ENCODE measurements around the gene SIK2.

Gene SIK2

GRCh38 chr11:111607751-111608150 lies 5.5 kb downstream of the SIK2 start:
- DNase-seq (ENCODE audit: low spot score in 2 of 2) (no peak), ATAC-seq (replicated peaks; ENCODE audit: extremely low read depth, poor library complexity, severe bottlenecking) (no peak)
- peaks cover 12% of the 10 kb centered on the region for H3K36me3 Mint-ChIP-seq (ENCODE audit: insufficient read depth)
- H3K27me3 Mint-ChIP-seq = no peaks in the 10 kb centered on the region
- H3K4me1 Mint-ChIP-seq = peaks cover 21% of the 10 kb centered on the region
- H3K9me3 Mint-ChIP-seq = no peaks in the 10 kb centered on the region
- H3K27ac Mint-ChIP-seq (ENCODE audit: low read depth) = no peak overlapping the region
- H3K4me3 Mint-ChIP-seq = no peak overlapping the region

GRCh38 chr11:111612224-111612623 lies 10.0 kb downstream of the SIK2 start:
- Mint-ChIP-seq H3K9me3 (no peaks in the 10 kb centered on the region), H3K27me3 (no peaks in the 10 kb centered on the region), H3K4me1 (no peaks in the 10 kb centered on the region), H3K27ac (ENCODE audit: low read depth) (no peak overlapping the region), H3K4me3 (no peak overlapping the region), H3K36me3 (ENCODE audit: insufficient read depth) (peaks cover 6% of the 10 kb centered on the region)
- ATAC-seq (replicated peaks; ENCODE audit: extremely low read depth, poor library complexity, severe bottlenecking) (no peak), DNase-seq (ENCODE audit: low spot score in 2 of 2) (no peak)

GRCh38 chr11:111617286-111617685 lies 15.0 kb downstream of the SIK2 start:
- Mint-ChIP-seq H3K27me3 (no peaks in the 10 kb centered on the region), H3K27ac (ENCODE audit: low read depth) (no peak overlapping the region), H3K9me3 (no peaks in the 10 kb centered on the region)

GRCh38 chr11:111620518-111620917 lies 18.3 kb downstream of the SIK2 start:
- Mint-ChIP-seq H3K36me3 (ENCODE audit: insufficient read depth) (peaks cover 15% of the 10 kb centered on the region), H3K4me3 (no peak overlapping the region), H3K4me1 (peaks cover 9% of the 10 kb centered on the region), H3K27me3 (no peaks in the 10 kb centered on the region), H3K9me3 (no peaks in the 10 kb centered on the region), H3K27ac (ENCODE audit: low read depth) (no peak overlapping the region)
- ATAC-seq (replicated peaks; ENCODE audit: extremely low read depth, poor library complexity, severe bottlenecking) (no peak), DNase-seq (ENCODE audit: low spot score in 2 of 2) (no peak)

More at GRCh38 chr11:111617286-111617685, 15.0 kb downstream of the SIK2 start:
- ATAC-seq (replicated peaks; ENCODE audit: extremely low read depth, poor library complexity, severe bottlenecking) = no peak
- Mint-ChIP-seq H3K4me3 (no peak overlapping the region), H3K36me3 (ENCODE audit: insufficient read depth) (peaks cover 9% of the 10 kb centered on the region), H3K4me1 (no peaks in the 10 kb centered on the region)
- DNase-seq (ENCODE audit: low spot score in 2 of 2) = no peak

- H3K27ac Mint-ChIP-seq (ENCODE audit: low read depth) = no peak overlapping the region
- peaks cover 5% of the 10 kb centered on the region for H3K36me3 Mint-ChIP-seq (ENCODE audit: insufficient read depth)
Measured at GRCh38 chr11:111623527-111624030, 21.3 kb downstream of the SIK2 start.

GRCh38 chr11:111624608-111625007 lies 22.4 kb downstream of the SIK2 start:
- Mint-ChIP-seq H3K36me3 (ENCODE audit: insufficient read depth) (peaks cover 5% of the 10 kb centered on the region), H3K27ac (ENCODE audit: low read depth) (no peak overlapping the region), H3K27me3 (no peaks in the 10 kb centered on the region), H3K9me3 (no peaks in the 10 kb centered on the region), H3K4me1 (peaks cover 11% of the 10 kb centered on the region), H3K4me3 (no peak overlapping the region)
- no peak for DNase-seq (ENCODE audit: low spot score in 2 of 2)
- no peak for ATAC-seq (replicated peaks; ENCODE audit: extremely low read depth, poor library complexity, severe bottlenecking)

More at GRCh38 chr11:111623527-111624030, 21.3 kb downstream of the SIK2 start:
- peaks cover 11% of the 10 kb centered on the region for H3K4me1 Mint-ChIP-seq
- no peaks in the 10 kb centered on the region for H3K27me3 Mint-ChIP-seq
- H3K4me3 Mint-ChIP-seq = no peak overlapping the region
- ATAC-seq (replicated peaks; ENCODE audit: extremely low read depth, poor library complexity, severe bottlenecking) (no peak), DNase-seq (ENCODE audit: low spot score in 2 of 2) (no peak)
- no peaks in the 10 kb centered on the region for H3K9me3 Mint-ChIP-seq

GRCh38 chr11:111627591-111627990 lies 25.3 kb downstream of the SIK2 start:
- Mint-ChIP-seq H3K4me3 (no peak overlapping the region), H3K27me3 (no peaks in the 10 kb centered on the region), H3K27ac (ENCODE audit: low read depth) (no peak overlapping the region), H3K9me3 (no peaks in the 10 kb centered on the region), H3K36me3 (ENCODE audit: insufficient read depth) (peaks cover 5% of the 10 kb centered on the region), H3K4me1 (peaks cover 11% of the 10 kb centered on the region)
- ATAC-seq (replicated peaks; ENCODE audit: extremely low read depth, poor library complexity, severe bottlenecking) (no peak), DNase-seq (ENCODE audit: low spot score in 2 of 2) (no peak)

- ATAC-seq (replicated peaks; ENCODE audit: extremely low read depth, poor library complexity, severe bottlenecking) (no peak), DNase-seq (ENCODE audit: low spot score in 2 of 2) (no peak)
- H3K27me3 Mint-ChIP-seq = no peaks in the 10 kb centered on the region
- H3K4me1 Mint-ChIP-seq = peaks cover 11% of the 10 kb centered on the region
- H3K9me3 Mint-ChIP-seq = no peaks in the 10 kb centered on the region
- no peak overlapping the region for H3K27ac Mint-ChIP-seq (ENCODE audit: low read depth)
- no peaks in the 10 kb centered on the region for H3K36me3 Mint-ChIP-seq (ENCODE audit: insufficient read depth)
- no peak overlapping the region for H3K4me3 Mint-ChIP-seq
Measured at GRCh38 chr11:111629499-111629898, 27.2 kb downstream of the SIK2 start.

- no peak overlapping the region for H3K27ac Mint-ChIP-seq (ENCODE audit: low read depth)
- H3K27me3 Mint-ChIP-seq = no peaks in the 10 kb centered on the region
- no peaks in the 10 kb centered on the region for H3K36me3 Mint-ChIP-seq (ENCODE audit: insufficient read depth)
- H3K9me3 Mint-ChIP-seq = no peaks in the 10 kb centered on the region
- peaks cover 13% of the 10 kb centered on the region for H3K4me1 Mint-ChIP-seq
- DNase-seq (ENCODE audit: low spot score in 2 of 2) = no peak
- ATAC-seq (replicated peaks; ENCODE audit: extremely low read depth, poor library complexity, severe bottlenecking) = no peak
- H3K4me3 Mint-ChIP-seq = no peak overlapping the region
Measured at GRCh38 chr11:111631024-111631665, 28.9 kb downstream of the SIK2 start.

GRCh38 chr11:111631666-111632039 lies 29.4 kb downstream of the SIK2 start:
- Mint-ChIP-seq H3K27ac (ENCODE audit: low read depth) (no peak overlapping the region), H3K36me3 (ENCODE audit: insufficient read depth) (no peaks in the 10 kb centered on the region), H3K4me3 (no peak overlapping the region), H3K4me1 (peaks cover 18% of the 10 kb centered on the region), H3K27me3 (no peaks in the 10 kb centered on the region), H3K9me3 (no peaks in the 10 kb centered on the region)
- ATAC-seq (replicated peaks; ENCODE audit: extremely low read depth, poor library complexity, severe bottlenecking) (peak; percentile 49), DNase-seq (ENCODE audit: low spot score in 2 of 2) (no peak)

- Mint-ChIP-seq H3K9me3 (no peaks in the 10 kb centered on the region), H3K4me3 (no peak overlapping the region), H3K4me1 (peaks cover 24% of the 10 kb centered on the region), H3K36me3 (ENCODE audit: insufficient read depth) (no peaks in the 10 kb centered on the region), H3K27me3 (no peaks in the 10 kb centered on the region), H3K27ac (ENCODE audit: low read depth) (peak overlapping the region; percentile 39)
- ATAC-seq (replicated peaks; ENCODE audit: extremely low read depth, poor library complexity, severe bottlenecking) = no peak
- no peak for DNase-seq (ENCODE audit: low spot score in 2 of 2)
Measured at GRCh38 chr11:111632516-111633220, 30.4 kb downstream of the SIK2 start.

GRCh38 chr11:111633248-111633647 lies 31.0 kb downstream of the SIK2 start:
- peaks cover 27% of the 10 kb centered on the region for H3K4me1 Mint-ChIP-seq
- DNase-seq (ENCODE audit: low spot score in 2 of 2) = no peak
- H3K27ac Mint-ChIP-seq (ENCODE audit: low read depth) = peak overlapping the region; percentile 39
- no peak overlapping the region for H3K4me3 Mint-ChIP-seq
- H3K27me3 Mint-ChIP-seq = no peaks in the 10 kb centered on the region
- no peaks in the 10 kb centered on the region for H3K36me3 Mint-ChIP-seq (ENCODE audit: insufficient read depth)
- no peaks in the 10 kb centered on the region for H3K9me3 Mint-ChIP-seq
- no peak for ATAC-seq (replicated peaks; ENCODE audit: extremely low read depth, poor library complexity, severe bottlenecking)

GRCh38 chr11:111633756-111634362 lies 31.6 kb downstream of the SIK2 start:
- H3K9me3 Mint-ChIP-seq = no peaks in the 10 kb centered on the region
- no peaks in the 10 kb centered on the region for H3K27me3 Mint-ChIP-seq
- peaks cover 27% of the 10 kb centered on the region for H3K4me1 Mint-ChIP-seq
- DNase-seq (ENCODE audit: low spot score in 2 of 2) (no peak), ATAC-seq (replicated peaks; ENCODE audit: extremely low read depth, poor library complexity, severe bottlenecking) (no peak)
- H3K4me3 Mint-ChIP-seq = no peak overlapping the region
- peaks cover 1% of the 10 kb centered on the region for H3K36me3 Mint-ChIP-seq (ENCODE audit: insufficient read depth)
- H3K27ac Mint-ChIP-seq (ENCODE audit: low read depth) = no peak overlapping the region

All from central memory CD8-positive, alpha-beta T cell (primary cell).